BLaER1 treated with 17β-estradiol and CSF1 and Interleukin-3, amounts not matched to agents 10 nM and 100 nM (cell line): ENCODE results near the gene CBS.
"Not testable (repeated sequence)": the region's sequence is repeated elsewhere in the genome, so short reads cannot be mapped to it uniquely, and the experiment has no call there.

Source experiments
- H3K27ac ChIP-seq, 11 experiments: shearing (Covaris generic); formaldehyde crosslinking; 2 replicates each; pipeline ENCODE4 v1.8.1; 2022
- H3K27me3 ChIP-seq, 11 experiments: shearing (Covaris generic); formaldehyde crosslinking; 2 replicates each; pipeline ENCODE4 v1.8.1; 2022
- H3K36me3 ChIP-seq, 11 experiments: shearing (Covaris generic); formaldehyde crosslinking; 2 replicates each; pipeline ENCODE4 v1.8.1; 2022
- H3K4me1 ChIP-seq, 10 experiments: shearing (Covaris generic); formaldehyde crosslinking; 2 replicates each; pipeline ENCODE4 v1.8.1; 2022
- H3K4me2 ChIP-seq, 11 experiments: shearing (Covaris generic); formaldehyde crosslinking; 2 replicates each; pipeline ENCODE4 v1.8.1; 2022
- H3K4me3 ChIP-seq, 10 experiments: shearing (Covaris generic); formaldehyde crosslinking; 2 replicates each; pipeline ENCODE4 v1.8.1; 2022
- H3K9ac ChIP-seq, 11 experiments: shearing (Covaris generic); formaldehyde crosslinking; 2 replicates each; pipeline ENCODE4 v1.8.1; 2022
- H3K9me3 ChIP-seq, 11 experiments: shearing (Covaris generic); formaldehyde crosslinking; replicated peaks in 1 of 11; 2 replicates each; pipeline ENCODE4 v1.8.1; 2022
- H4K20me1 ChIP-seq, 11 experiments: shearing (Covaris generic); formaldehyde crosslinking; 2 replicates each; pipeline ENCODE4 v1.8.1; 2022

CBS gene

DNA sequence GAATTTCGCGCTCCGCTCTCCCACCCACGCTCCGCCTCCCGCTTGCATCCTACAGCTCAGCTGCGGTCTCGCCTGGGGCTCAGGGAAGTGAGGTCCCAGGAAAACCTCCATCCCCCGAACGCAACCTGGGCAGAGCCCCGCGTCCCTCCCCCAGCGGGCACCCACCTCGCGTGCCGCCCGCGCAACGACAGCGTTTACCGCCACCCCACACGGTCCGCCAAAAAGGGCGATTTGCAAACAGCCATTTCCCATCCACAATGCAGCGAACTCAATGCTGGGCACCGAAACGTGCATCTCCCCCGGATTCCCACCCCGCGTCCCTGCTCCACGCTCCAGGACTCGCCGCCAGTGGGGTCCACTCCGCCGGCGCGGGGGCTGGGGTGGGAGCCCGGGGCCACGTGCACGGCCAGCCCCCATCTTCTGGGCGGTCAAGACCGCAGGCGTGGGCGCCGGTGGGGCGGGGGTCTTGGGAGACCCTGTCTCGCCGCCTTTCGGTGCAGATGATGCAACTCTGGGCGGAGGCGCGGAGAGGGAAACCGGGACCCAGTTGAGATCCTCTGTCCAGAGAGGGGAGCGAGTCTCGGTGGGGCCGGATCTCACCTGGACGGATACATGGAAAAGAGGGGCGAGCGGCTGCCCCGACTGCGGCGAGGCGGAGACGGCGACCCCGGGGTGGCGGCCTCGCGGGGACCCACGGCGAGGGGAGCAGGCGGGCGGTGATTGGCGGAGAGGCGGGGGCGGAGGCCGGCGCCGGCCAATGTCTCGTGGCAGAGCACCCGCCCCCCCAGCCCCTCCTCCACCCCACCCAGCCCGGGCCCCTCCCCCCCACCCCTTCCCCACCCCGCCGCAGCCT is at the start of gene CBS:
CBS (minus strand) TSS at position 666 of the 853 bp plus-strand sequence. CDS start 3,642 bp downstream, outside the sequence.
- H3K36me3 ChIP-seq, H3K4me3 ChIP-seq, H3K9ac ChIP-seq, H3K4me2 ChIP-seq, H4K20me1 ChIP-seq, H3K9me3 ChIP-seq, H3K4me1 ChIP-seq, H3K27ac ChIP-seq, H3K27me3 ChIP-seq: not testable (repeated sequence)

DNA sequence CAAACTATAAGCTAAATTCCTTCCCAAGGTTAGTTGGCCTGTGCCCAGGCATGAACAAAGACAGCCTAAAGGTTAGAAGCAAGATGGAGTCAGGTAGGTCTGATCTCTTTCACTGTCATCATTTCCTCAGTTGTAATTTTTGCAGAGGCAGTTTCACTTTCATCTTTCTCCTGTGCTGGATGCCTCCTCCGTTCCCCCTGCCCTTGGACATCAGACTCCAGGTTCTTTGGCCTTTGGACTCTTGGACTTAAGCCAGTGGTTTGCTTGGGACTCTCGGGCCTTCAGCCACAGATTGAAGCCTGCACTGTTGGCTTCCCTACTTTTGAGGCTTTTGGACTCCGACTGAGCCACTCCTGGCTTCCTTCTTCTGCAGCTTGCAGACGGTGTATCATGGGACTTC is 40.3 kb upstream of the CBS start:
- H3K4me3 ChIP-seq, H3K4me1 ChIP-seq, H3K9ac ChIP-seq, H3K36me3 ChIP-seq, H3K4me2 ChIP-seq, H3K27me3 ChIP-seq, H3K9me3 ChIP-seq, H3K27ac ChIP-seq, H4K20me1 ChIP-seq: not testable (repeated sequence)

DNA sequence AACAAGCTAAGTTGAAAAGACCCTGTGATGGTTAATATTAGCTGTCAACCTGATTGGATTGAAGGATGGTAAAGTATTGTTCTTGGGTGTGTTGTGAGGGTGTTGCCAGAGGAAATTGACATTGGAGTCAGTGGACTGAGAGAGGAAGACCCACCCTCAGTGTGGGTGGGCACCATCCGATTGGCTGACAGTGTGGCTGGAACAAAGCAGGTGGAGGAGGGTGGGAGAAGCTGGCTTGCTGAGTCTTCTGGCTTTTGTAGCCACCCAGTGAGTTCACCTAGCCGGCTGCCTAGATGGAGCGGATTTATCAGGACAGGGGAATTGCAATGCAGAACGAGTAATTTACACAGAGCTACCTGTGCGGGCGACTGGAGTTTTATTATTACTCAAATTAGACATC is 38.8 kb upstream of the CBS start:
- not testable (repeated sequence) for H3K27ac ChIP-seq, H3K27me3 ChIP-seq, H3K36me3 ChIP-seq, H3K4me1 ChIP-seq, H3K9me3 ChIP-seq, H4K20me1 ChIP-seq, H3K4me3 ChIP-seq, H3K4me2 ChIP-seq, H3K9ac ChIP-seq

DNA sequence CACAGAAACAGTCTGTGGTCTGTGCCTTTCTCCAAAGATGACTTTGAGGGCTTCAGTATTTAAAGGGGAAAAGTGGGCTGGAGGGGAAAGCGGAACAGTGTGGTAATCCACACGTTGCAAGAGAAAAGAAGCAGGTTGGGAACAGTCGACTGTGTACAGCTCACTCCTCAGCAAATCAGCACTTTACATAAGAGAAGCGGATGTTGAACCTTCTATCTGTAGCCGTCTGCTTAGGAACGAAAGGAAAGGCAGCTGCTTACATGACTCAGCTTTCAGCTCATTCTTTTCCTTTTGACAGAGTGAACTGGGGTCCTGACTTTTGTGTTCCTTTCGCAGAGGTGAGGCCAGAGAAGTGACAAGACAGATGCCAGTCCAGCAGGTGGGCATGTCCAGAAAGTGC is 33.4 kb upstream of the CBS start:
- not testable (repeated sequence) for H3K4me2 ChIP-seq, H3K9ac ChIP-seq, H3K27ac ChIP-seq, H3K36me3 ChIP-seq, H4K20me1 ChIP-seq, H3K9me3 ChIP-seq, H3K4me3 ChIP-seq, H3K27me3 ChIP-seq, H3K4me1 ChIP-seq

DNA sequence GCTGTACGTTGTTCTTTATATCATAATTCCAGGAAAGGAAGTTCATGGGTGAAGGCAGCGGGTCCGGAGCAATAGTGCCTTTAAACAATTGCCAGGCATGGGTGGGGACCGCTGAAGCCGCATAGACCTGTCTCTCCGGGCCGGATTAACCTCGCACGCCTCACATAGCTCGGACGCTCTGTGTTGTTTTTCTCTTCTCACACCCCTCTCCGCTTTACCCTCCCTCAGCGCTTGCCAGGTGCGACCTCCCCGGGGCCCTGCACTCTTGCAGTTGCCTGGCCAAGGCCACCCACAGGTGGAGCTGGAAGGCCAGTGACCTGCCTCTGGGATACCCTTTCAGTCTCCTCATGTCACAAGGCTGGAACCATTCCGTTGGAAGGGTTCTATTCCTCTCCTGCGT is 32.5 kb upstream of the CBS start:
- not testable (repeated sequence) for H3K27ac ChIP-seq, H3K4me2 ChIP-seq, H3K9ac ChIP-seq, H3K4me3 ChIP-seq, H3K36me3 ChIP-seq, H3K27me3 ChIP-seq, H4K20me1 ChIP-seq, H3K9me3 ChIP-seq, H3K4me1 ChIP-seq

DNA sequence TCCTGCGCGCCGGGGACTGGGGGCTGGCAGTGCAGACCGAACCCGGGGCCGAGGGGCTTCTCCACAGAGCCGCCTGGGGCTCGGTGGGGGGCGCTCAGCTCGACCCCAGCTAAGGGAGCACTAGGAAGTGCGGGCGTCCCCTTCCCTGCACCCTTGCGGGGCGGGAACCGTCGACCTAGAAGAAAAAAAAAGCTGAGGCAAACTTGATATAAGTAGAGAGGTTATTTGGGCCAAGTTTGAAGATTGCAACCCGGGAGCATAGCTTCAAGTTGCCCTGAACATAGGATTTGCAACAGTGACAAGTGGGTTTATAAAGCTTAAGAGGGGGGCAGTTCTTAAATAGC is 32.1 kb upstream of the CBS start:
- H3K4me2 ChIP-seq, H3K27me3 ChIP-seq, H3K4me1 ChIP-seq, H3K36me3 ChIP-seq, H3K9ac ChIP-seq, H3K27ac ChIP-seq, H4K20me1 ChIP-seq, H3K9me3 ChIP-seq, H3K4me3 ChIP-seq: not testable (repeated sequence)

DNA sequence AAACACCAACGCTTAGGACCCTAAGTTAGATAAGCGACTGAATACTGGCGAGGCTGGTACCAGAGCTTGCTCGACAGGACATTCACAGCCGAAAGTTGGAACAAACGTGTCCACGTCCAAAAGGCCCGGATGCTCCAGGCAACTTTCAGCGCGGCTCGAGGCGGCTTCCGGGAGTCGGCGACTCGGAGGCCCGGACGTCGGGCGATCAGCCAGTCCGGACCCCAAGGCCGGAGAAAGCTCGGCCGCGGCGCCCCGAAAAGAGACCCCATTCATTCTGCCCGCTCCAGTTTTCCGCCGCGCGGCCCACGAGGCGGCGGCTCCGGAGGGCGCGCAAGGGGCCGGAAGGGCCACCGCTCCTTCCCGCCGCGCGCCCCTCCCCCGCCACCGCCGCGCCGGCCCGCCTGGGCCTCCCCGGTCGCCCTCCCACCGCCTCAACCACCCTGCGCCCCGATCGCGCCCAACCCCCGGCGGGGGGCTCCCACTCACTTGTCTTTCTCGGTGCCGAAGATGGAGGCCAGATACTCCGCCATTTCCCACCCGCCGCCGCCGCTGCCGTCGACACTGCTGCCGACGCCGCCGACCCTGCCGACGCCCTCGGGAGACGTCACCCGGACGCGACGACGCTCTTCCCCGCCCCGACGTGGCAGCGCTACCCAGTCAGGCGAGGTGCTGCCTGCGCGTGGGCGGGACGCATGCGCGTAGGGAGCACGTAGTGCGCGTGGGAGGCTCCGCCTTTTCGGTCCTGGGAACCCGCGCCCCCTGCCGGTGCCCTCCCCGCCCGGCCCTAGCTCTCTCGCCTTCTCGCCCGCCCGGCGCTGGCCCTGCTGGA is 31.5 kb upstream of the CBS start, which contains the start of gene U2AF1:
U2AF1 (minus strand) TSS at position 606 of the 829 bp plus-strand sequence; CDS start at position 530, 76 bp downstream.
- H3K36me3 ChIP-seq, H3K4me1 ChIP-seq, H3K27me3 ChIP-seq, H3K4me3 ChIP-seq, H3K9ac ChIP-seq, H3K4me2 ChIP-seq, H4K20me1 ChIP-seq, H3K27ac ChIP-seq, H3K9me3 ChIP-seq: not testable (repeated sequence)

DNA sequence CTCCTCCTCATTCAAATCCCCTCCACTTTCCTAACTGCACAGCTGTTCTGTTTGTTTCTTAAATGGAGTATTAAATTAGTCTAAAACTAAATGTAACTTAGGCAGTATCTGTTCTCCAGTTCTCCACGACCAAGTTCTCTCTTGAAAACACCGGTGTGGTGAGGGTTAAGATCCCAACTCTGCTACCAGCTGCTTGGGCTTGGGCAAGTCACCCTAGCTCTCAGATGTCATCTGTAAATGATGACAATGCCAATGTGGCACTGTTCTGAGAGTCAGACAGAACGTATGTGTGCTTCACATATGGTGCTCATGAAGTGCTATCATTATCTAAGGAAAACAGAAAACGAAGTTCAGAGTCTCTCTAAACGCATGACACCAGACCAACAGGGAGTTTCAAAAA is 29.0 kb upstream of the CBS start:
- not testable (repeated sequence) for H3K4me3 ChIP-seq, H3K27me3 ChIP-seq

DNA sequence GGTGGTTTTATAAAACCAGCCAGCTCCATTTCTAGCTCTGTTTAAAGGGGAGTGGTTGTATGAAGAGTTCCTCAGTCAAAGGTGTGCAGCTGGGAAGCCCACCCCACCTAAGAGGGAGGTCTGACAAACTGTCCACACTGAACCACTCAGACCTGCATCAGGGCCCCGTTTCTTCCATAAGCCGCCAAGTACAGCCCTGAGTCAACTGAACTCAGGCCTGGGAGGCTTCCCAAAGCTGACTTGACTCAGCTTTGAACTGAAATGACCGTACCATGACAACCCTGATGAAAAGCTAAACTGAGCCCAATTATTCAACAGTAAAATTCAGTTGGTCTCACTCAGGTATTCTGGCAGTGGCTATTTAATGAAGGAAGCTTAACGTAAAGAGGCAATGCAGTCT is 26.6 kb upstream of the CBS start:
- not testable (repeated sequence) for H3K9ac ChIP-seq, H3K27ac ChIP-seq, H3K36me3 ChIP-seq, H4K20me1 ChIP-seq, H3K4me3 ChIP-seq, H3K4me1 ChIP-seq, H3K27me3 ChIP-seq, H3K9me3 ChIP-seq, H3K4me2 ChIP-seq

More for the DNA sequence above, 29.0 kb upstream of the CBS start:
- H3K4me2 ChIP-seq, H3K9me3 ChIP-seq, H3K4me1 ChIP-seq, H3K9ac ChIP-seq, H3K36me3 ChIP-seq, H4K20me1 ChIP-seq, H3K27ac ChIP-seq: not testable (repeated sequence)

DNA sequence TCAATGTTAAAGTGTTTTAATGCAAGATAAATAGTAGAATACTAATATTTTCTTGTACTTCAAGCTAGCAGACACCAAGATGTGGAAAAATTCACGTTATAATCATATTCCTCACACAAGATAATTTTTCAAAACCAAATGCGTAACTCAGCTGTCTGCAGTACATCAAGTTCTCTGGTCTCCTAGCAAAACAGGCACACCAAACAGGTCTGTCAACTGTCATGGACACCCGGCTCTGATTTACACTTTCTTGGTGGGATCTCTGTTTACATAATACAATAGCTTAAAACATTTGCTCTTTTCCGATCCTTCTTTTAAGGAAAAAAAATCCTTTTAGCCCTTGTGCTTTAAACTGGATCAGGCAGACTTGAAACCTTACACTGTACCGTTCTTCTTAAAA is 26.0 kb upstream of the CBS start:
- H3K27me3 ChIP-seq, H3K9me3 ChIP-seq, H3K4me3 ChIP-seq, H4K20me1 ChIP-seq, H3K9ac ChIP-seq, H3K4me2 ChIP-seq, H3K4me1 ChIP-seq, H3K36me3 ChIP-seq, H3K27ac ChIP-seq: not testable (repeated sequence)

DNA sequence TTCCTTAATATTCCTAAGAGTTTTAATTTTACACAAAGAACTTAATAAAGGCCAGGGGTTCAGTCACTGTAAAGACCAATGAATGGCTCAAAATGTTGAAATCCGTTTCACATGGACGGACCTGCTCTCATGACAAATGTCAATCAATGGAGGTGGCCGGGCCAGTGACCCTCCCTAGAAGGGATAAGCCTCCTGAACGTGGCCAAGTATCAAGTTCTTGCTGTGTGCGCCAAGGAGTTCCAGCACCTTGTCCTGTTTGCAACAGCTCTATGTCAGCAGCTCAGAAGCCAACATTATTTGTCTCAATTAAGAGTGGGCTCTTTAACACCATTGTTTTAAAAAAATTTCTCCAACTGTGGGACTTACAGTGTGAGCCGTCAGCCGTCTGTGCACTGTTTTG is 25.4 kb upstream of the CBS start:
- H3K4me1 ChIP-seq = not testable (repeated sequence)

DNA sequence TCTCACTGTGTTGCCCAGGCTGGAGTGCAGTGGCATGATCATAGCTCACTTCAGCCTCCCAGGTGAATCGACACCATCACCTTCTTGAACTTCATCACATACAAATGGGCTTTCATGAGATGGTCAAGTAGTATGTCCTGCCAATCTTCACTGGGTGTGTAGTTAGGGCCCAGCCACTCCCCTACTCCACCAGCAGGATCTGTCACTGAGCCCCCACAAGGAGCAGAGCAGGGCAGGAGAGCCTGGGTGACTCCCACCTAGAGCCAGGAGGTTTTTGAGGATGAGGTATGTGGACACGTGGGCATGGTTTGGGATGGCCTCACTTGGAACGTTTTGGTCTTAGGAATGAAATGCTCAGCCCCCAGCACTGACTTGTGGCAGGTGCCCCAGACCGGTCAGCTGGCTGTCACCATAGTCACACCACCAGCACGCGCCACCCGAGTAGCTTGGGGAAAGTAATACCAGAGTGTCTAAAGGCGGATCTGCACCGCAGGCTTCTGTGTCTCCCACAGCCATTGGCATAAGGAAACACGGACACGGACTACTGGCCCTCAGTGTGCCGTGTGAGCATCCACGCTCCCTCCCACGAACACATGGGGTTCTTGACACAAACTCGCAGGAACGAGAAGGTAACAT is 16.5 kb upstream of the CBS start:
- not testable (repeated sequence) for H3K27ac ChIP-seq, H4K20me1 ChIP-seq, H3K9ac ChIP-seq, H3K27me3 ChIP-seq, H3K4me2 ChIP-seq, H3K36me3 ChIP-seq, H3K9me3 ChIP-seq, H3K4me3 ChIP-seq, H3K4me1 ChIP-seq

More for the DNA sequence above, 25.4 kb upstream of the CBS start:
- H3K4me2 ChIP-seq, H3K4me3 ChIP-seq, H4K20me1 ChIP-seq, H3K9me3 ChIP-seq, H3K27ac ChIP-seq, H3K36me3 ChIP-seq, H3K9ac ChIP-seq, H3K27me3 ChIP-seq: not testable (repeated sequence)

DNA sequence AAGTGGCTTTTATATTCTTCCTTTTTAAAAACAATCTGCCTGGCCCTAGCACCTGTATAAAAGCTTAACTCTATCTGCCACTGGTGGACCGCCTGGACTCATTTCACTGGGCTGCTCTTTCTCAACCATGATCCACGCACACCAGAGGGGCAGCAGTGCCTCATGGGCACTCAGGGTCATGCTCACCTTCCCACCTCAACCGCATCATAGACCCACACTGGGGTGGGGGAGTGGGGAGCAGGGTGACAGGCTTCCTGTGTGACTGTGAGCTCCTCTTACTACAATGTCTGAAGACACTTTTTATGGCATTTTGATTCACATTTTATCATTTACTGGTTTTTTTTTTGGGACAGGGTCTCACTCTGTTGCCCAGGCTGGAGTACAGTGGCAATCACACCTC is 15.3 kb upstream of the CBS start:
- H3K27ac ChIP-seq, H3K9me3 ChIP-seq, H3K4me1 ChIP-seq, H3K4me3 ChIP-seq, H3K27me3 ChIP-seq, H4K20me1 ChIP-seq, H3K9ac ChIP-seq, H3K36me3 ChIP-seq, H3K4me2 ChIP-seq: not testable (repeated sequence)

DNA sequence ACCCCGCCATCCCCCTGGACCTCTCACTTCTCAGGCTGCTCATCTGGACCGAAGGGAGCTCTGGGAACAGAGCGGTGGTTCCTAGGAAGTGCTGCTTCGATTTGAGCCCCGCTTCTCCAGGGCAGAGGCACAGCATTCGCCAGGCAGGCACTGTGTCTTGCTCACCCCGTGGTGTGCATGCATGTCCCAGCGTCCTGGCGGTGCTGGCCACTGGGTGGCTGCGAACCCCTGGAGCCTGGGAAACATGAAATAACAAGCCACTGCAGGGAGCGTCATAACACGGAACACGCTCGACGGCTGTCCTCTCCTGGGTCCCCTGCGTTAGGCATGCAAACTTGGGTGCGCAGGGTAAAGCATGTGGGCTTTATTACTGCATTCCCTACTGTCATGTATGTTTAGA is 13.8 kb upstream of the CBS start:
- H3K4me2 ChIP-seq, H3K4me3 ChIP-seq, H4K20me1 ChIP-seq, H3K36me3 ChIP-seq, H3K27me3 ChIP-seq, H3K9me3 ChIP-seq, H3K27ac ChIP-seq, H3K9ac ChIP-seq, H3K4me1 ChIP-seq: not testable (repeated sequence)
